Inflammatory macrophage treated with lipopolysaccharide for 1 hour (primary cell): ENCODE data around the gene SMAD7.
"Not testable (repeated sequence)": the region's sequence is repeated elsewhere in the genome, so short reads cannot be mapped to it uniquely, and the experiment has no call there.

Source experiments
- DNase-seq, 2 donors: peaks; one replicate each; pipeline ENCODE4 v3.0.0-alpha.2; 2020 to 2022

The SMAD7 gene

GRCh38 chr18:48874701-48875162, 76.0 kb downstream of the SMAD7 start:
- DNase-seq = no peak

- no peak for DNase-seq
Observed at GRCh38 chr18:48874233-48874632, 76.5 kb downstream of the SMAD7 start.

DNA sequence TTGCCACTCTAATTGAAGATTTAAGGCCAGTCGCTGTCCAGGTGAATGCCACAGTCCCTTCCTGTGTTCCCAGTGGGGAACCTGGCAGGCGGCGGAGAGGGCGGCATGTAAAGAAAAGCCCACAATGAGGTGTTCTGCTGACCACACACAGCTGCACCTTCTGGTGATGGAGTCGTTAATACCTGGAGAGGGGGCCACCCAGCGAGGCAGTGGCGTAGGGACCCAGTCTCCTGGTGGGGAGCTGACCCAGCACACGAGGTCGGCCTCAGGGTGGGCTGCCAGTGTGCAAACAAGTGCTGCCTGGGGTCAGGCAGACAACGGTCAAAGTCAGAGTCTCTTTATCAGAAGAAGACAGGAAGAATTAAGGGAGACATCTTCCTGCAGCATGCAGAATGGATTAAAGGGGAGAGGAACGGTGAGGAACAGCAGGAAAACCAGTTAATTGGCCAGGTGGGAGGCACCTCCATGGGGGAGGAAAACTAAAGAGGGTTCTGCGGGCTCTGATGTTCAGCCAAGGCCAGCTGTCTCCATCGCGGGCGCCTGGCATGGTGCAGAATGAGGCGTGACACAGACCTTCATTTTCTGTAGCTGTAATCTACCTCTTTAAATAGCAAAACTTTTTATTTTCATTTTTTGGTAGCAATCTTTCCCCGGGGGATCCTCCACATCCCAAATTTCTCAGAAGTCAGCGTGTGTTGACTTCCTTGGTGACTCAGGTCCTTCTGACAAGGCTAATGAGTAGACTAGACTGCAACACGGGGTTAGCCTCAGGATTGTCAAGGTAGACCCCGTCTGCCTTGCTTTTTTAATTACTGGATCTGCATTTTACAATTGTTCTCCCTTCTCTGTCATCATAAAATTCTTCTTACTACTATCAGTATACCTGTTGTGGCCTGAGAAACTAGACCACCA, 78.3 kb downstream of the SMAD7 start:
- peak; percentile 53 to 78 for DNase-seq

- no peak for DNase-seq
Observed at GRCh38 chr18:48871391-48872166, 79.2 kb downstream of the SMAD7 start.

DNA sequence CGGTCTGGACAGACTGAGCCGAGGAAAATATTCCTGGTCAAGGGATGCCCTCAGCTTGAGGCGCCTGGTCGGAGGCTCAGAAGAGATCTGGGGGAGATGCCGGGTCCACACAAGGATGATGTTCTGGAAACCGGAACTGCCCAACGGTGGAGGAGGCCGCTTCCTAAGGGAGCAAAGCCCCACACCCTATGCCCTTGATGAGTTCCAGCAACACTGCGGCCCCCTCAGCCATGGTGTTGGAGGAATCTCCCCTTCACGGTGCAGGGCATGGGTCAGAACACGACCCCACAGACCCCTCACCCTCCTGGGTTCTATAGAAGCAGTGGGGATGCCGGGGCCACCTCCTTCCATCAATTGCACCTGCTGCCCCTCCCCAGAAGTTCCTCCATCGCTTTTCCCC, 79.8 kb downstream of the SMAD7 start:
- DNase-seq = not testable (repeated sequence)
